Measurements from ENCODE around the gene NRDC.

Gene NRDC

GRCh38 chr1:51741121-51741681 lies 137.3 kb downstream of the NRDC start:
- Histone ChIP-seq H3K4me1 (no peaks in the 10 kb centered on the region), H3K4me2 (ENCODE audit: low read length) (no peak overlapping the region), H3K36me3 (ENCODE audit: control insufficient read depth, insufficient read depth, low read length) (no peaks in the 10 kb centered on the region), H2AFZ (no peak overlapping the region), H3K79me2 (peaks cover 17% of the 10 kb centered on the region), H3K9ac (no peak overlapping the region), H3K4me3 (ENCODE audit: low read depth, low read length) (no peak overlapping the region), H3K27me3 (ENCODE audit: control insufficient read depth, insufficient read depth, low read length) (no peaks in the 10 kb centered on the region), H3K27ac (no peak overlapping the region), H3K9me3 (ENCODE audit: control insufficient read depth, low read length) (no peaks in the 10 kb centered on the region)
- TF ChIP-seq, protein P1, sequence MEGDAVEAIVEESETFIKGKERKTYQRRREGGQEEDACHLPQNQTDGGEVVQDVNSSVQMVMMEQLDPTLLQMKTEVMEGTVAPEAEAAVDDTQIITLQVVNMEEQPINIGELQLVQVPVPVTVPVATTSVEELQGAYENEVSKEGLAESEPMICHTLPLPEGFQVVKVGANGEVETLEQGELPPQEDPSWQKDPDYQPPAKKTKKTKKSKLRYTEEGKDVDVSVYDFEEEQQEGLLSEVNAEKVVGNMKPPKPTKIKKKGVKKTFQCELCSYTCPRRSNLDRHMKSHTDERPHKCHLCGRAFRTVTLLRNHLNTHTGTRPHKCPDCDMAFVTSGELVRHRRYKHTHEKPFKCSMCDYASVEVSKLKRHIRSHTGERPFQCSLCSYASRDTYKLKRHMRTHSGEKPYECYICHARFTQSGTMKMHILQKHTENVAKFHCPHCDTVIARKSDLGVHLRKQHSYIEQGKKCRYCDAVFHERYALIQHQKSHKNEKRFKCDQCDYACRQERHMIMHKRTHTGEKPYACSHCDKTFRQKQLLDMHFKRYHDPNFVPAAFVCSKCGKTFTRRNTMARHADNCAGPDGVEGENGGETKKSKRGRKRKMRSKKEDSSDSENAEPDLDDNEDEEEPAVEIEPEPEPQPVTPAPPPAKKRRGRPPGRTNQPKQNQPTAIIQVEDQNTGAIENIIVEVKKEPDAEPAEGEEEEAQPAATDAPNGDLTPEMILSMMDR (IDR thresholded peaks at IDR 0.05): no peak

DNA sequence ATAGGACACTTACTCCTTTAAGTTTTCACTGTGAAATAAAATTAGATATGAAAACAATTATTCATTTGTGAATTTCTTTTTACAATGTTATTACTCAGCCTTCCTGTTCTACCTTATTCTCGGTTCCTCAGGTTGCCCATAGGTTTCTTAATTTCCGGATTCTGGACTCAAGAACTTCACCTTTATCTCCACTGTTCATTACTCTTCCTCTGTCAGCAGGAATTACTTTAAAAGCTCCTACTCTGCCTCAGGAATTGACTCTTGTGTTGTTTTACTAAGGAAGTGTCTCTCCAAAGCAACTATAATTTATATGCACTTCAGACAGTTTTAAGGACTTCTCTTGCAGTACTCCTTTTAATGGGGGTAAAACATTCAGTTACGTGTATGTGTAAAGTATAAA lies 137.9 kb downstream of the NRDC start:
- Histone ChIP-seq H3K27me3 (ENCODE audit: control insufficient read depth, insufficient read depth, low read length) (no peaks in the 10 kb centered on the region), H3K4me2 (ENCODE audit: low read length) (no peak overlapping the region), H3K4me1 (no peaks in the 10 kb centered on the region), H3K27ac (no peak overlapping the region), H3K79me2 (peaks cover 17% of the 10 kb centered on the region), H3K36me3 (ENCODE audit: control insufficient read depth, insufficient read depth, low read length) (no peaks in the 10 kb centered on the region), H3K4me3 (ENCODE audit: low read depth, low read length) (no peak overlapping the region), H3K9me3 (ENCODE audit: control insufficient read depth, low read length) (no peaks in the 10 kb centered on the region), H3K9ac (no peak overlapping the region), H2AFZ (no peak overlapping the region)
- TF ChIP-seq, protein P1 (IDR thresholded peaks at IDR 0.05): no peak
